Peyer's patch (tissue), 4 donors: ENCODE results near the gene XRN1.

Experiments
- POLR2A ChIP-seq, 2 donors: fragments of 450-650 bp; IDR thresholded peaks; one replicate each; pipeline ENCODE4 v1.5.1; 2017; ENCODE audit warnings: antibody characterized with exemption in 2 of 2, mild to moderate bottlenecking in 2 of 2, moderate library complexity in 2 of 2
- TF ChIP-seq, protein P1 (sequence below), 6 experiments: fragments of 450-650 bp in 4 of 6; fragments of 200-600 bp in 2 of 6; sonication (generic) in 1 of 6; IDR thresholded peaks; one replicate each; pipeline ENCODE4 v1.5.1; 2017 to 2019; ENCODE audit warnings: antibody characterized with exemption in 6 of 6, mild to moderate bottlenecking in 3 of 6, moderate library complexity in 1 of 6

- TF ChIP-seq, protein P1, sequence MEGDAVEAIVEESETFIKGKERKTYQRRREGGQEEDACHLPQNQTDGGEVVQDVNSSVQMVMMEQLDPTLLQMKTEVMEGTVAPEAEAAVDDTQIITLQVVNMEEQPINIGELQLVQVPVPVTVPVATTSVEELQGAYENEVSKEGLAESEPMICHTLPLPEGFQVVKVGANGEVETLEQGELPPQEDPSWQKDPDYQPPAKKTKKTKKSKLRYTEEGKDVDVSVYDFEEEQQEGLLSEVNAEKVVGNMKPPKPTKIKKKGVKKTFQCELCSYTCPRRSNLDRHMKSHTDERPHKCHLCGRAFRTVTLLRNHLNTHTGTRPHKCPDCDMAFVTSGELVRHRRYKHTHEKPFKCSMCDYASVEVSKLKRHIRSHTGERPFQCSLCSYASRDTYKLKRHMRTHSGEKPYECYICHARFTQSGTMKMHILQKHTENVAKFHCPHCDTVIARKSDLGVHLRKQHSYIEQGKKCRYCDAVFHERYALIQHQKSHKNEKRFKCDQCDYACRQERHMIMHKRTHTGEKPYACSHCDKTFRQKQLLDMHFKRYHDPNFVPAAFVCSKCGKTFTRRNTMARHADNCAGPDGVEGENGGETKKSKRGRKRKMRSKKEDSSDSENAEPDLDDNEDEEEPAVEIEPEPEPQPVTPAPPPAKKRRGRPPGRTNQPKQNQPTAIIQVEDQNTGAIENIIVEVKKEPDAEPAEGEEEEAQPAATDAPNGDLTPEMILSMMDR (IDR thresholded peaks at IDR 0.05), result no peak
- TF ChIP-seq POLR2A (IDR thresholded peaks at IDR 0.05), result no peak
Measured at GRCh38 chr3:142444343-142444742, 3.5 kb downstream of the XRN1 start.
